Mammary microvascular endothelial cell (primary cell): Measurements from ENCODE around the gene GRAMD1B. TPM values are rescaled to one million over a fixed set of nuclear protein-coding genes. Genes with fewer than 3 reads are reported as not detected.

Source experiments
- total RNA-seq: library from RNA; depleted of rRNA; stranded (reverse); fragments of >200 nt; gene quantifications from 2 replicates; pipeline ENCODE4 v1.2.3, GENCODE V29; 2015

The GRAMD1B gene
- 21.3 and 23.7 TPM in 2 replicates for total RNA-seq

DNA sequence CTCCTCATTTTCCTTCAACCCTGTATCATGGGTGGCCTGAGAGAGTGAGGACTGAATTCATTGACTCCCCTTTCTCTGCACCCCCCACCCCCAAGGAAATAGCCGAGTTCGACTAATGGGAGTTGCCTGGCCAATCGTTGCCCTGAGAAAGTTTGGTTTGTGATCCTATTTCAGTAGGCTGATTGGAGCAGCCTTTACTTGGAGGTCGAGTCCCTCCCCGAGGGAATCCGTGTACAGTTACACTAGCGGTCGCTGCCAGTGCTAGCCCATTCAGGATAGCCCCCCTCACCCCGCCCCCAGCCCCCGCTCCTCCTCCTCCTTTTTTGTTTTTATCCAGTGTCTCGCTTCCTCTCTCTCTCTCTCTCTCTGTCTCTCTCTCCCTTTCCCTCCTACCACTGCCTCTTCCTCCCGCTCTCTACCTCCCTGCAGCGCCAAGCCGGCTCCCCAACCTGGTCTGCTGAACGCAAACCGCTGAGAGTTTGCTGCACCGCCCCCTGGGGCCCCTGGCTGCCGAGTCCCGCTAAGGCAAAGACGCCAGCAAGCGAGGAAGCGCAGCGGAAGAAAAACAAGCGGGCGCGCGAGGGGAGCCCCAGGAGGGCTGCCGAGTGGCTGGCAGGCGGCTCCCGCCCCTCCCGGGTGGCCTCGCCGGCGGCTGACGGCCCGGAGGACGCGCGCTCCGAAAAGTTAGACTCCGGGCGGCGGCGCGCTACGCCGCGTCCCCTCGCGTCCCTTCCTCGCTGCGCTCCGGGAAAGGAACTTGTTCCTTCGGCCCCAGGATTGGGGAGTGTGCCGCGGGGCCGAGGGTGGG is at the start of gene GRAMD1B:
Gene GRAMD1B, plus strand, starts transcription at position 357 of the 808 bp plus-strand sequence. CDS start 524 bp downstream, outside the sequence.

GRCh38 chr11:123654566-123655081 is 224.6 kb downstream of the GRAMD1B start, which contains the start of gene SCN3B:
SCN3B (minus strand) TSS chr11:123654624; CDS start chr11:123653801, 823 bp downstream.

Other genes starting within 250 kb of the GRAMD1B start
- gene CLMP, start 235.0 kb upstream of the GRAMD1B start, total RNA-seq = 0.10 TPM in 1 of 2 replicates, not detected in the other
- gene SCN3B, start 224.4 kb downstream of the GRAMD1B start, total RNA-seq = 0.69 and 0.93 TPM in 2 replicates